Pancreas (tissue), 10 donors: ENCODE data around the gene OR13A1. TPM values are rescaled to one million over a fixed set of nuclear protein-coding genes. Genes with fewer than 3 reads are reported as not detected.
"Not testable (repeated sequence)": the region's sequence is repeated elsewhere in the genome, so short reads cannot be mapped to it uniquely, and the experiment has no call there.

Experiments
- ATAC-seq, 4 donors: fragments of 200-7000 bp; cut with Tn5 transposase; one replicate each; pipeline versions ENCODE4 v1.8.0 to v1.9.1; 2020; ENCODE audit warnings: mild to moderate bottlenecking in 4 of 4, moderate library complexity in 4 of 4
- DNase-seq, 6 donors: peaks; one replicate each; pipeline ENCODE4 v3.0.0-alpha.2; 2020
- FAIRE-seq: peaks from 2 replicates; lab custom pipeline; 2012; peaks lifted over from hg19 to GRCh38; lab: Jason Lieb, UNC
- H3K27ac ChIP-seq, 4 donors: fragments of 200-600 bp; sonication (generic); 1 replicate in 3 of 4; 2 replicates in 1 of 4; pipeline versions ENCODE4 v1.5.0 to v1.8.0; 2020
- H3K27me3 ChIP-seq, 4 donors: fragments of 200-600 bp; one replicate each; pipeline ENCODE4 v1.8.0; 2021
- H3K36me3 ChIP-seq, 3 donors: fragments of 200-600 bp; sonication (generic) in 1 of 3; one replicate each; pipeline versions ENCODE4 v1.5.0 to v1.8.0; 2020 to 2021
- H3K4me1 ChIP-seq, 3 donors: fragments of 200-600 bp; one replicate each; pipeline ENCODE4 v1.8.0; 2021
- H3K4me3 ChIP-seq, 4 donors: fragments of 200-600 bp; sonication (generic) in 2 of 4; one replicate each; pipeline versions ENCODE4 v1.5.0 to v1.8.0; 2020 to 2021
- H3K9me3 ChIP-seq, 4 donors: fragments of 200-600 bp; one replicate each; pipeline ENCODE4 v1.8.0; 2021
- WGBS, 2 donors: extraction: QIAGEN DNeasy Blood & Tissue Kit; methylation state at CpG; one replicate each; pipeline ENCODE4 v1.1.7; 2013; 5-methylcytosine and 5-hydroxymethylcytosine counted together
- intact Hi-C, 3 donors: fragments of 100-400 bp; cut with DNase I; formaldehyde crosslinking; loops; one replicate each; pipeline versions ENCODE4 v1.11.1 to v1.14.2; 2022
- polyA plus RNA-seq, 2 donors: library from polyadenylated mRNA; stranded (reverse); fragments of 200-250 nt; gene quantifications; one replicate each; pipeline ENCODE4 v1.2.3, GENCODE V29; 2013
- total RNA-seq, 6 donors: library from RNA; stranded (reverse); fragmentation: NEBNext Ultra II Directional in 4 of 6; extraction: Animal tissue kit (Norgen Biotek cat#: 25700) in 4 of 6; gene quantifications; one replicate each; pipeline versions ENCODE4 v1.2.1 to v1.2.4, GENCODE V29; 2021 to 2023
- TF ChIP-seq, protein P1 (sequence below), 4 donors: fragments of 200-600 bp; sonication (generic) in 3 of 4; IDR thresholded peaks; one replicate each; pipeline versions ENCODE4 v1.5.0 to v1.8.0; 2021; ENCODE audit warnings: antibody characterized with exemption in 4 of 4
- donor health status: healthy with polysubstance abuse.
- donor health status: DM: no; HTN: no; CAD: no; lungs with moderate emphysema.
- donor health status: DM: no; HTN: no; CAD: no.
- donor health status: control.
- donor health status: control.
- donor health status: Bipolar disorder and iron deficiency.
- donor health status: DM: yes; HTN: yes; CAD: no.
- donor health status: DM: no; HTN: no; CAD: no.
- donor health status: DM: no; HTN: no; CAD: no.
- donor health status: DM: yes; HTN: yes; CAD: no.

The OR13A1 gene, protein sequence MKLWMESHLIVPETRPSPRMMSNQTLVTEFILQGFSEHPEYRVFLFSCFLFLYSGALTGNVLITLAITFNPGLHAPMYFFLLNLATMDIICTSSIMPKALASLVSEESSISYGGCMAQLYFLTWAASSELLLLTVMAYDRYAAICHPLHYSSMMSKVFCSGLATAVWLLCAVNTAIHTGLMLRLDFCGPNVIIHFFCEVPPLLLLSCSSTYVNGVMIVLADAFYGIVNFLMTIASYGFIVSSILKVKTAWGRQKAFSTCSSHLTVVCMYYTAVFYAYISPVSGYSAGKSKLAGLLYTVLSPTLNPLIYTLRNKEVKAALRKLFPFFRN
- total RNA-seq (under 1 TPM in 2 of 6 donors, not detected in 4; 0.09 to 0.12 TPM), polyA plus RNA-seq (under 1 TPM; 0.19 to 0.42 TPM)

GRCh38 chr10:45315508-45315907, at the start of gene OR13A1:
OR13A1 (minus strand) TSS chr10:45315608; CDS start chr10:45304422, 11,186 bp downstream.
- intact Hi-C loops, result no loop called here
- no peak within 1 kb of the TSS for H3K4me3 ChIP-seq
- WGBS, 2 donors, result 73 to 74% methylated on average over 2 of the region's 2 CpGs
- H3K27me3 ChIP-seq, result no peaks in the 10 kb centered on the region
- no peak for DNase-seq
- H3K4me1 ChIP-seq, result no peaks in the 10 kb centered on the region
- TF ChIP-seq, protein P1, sequence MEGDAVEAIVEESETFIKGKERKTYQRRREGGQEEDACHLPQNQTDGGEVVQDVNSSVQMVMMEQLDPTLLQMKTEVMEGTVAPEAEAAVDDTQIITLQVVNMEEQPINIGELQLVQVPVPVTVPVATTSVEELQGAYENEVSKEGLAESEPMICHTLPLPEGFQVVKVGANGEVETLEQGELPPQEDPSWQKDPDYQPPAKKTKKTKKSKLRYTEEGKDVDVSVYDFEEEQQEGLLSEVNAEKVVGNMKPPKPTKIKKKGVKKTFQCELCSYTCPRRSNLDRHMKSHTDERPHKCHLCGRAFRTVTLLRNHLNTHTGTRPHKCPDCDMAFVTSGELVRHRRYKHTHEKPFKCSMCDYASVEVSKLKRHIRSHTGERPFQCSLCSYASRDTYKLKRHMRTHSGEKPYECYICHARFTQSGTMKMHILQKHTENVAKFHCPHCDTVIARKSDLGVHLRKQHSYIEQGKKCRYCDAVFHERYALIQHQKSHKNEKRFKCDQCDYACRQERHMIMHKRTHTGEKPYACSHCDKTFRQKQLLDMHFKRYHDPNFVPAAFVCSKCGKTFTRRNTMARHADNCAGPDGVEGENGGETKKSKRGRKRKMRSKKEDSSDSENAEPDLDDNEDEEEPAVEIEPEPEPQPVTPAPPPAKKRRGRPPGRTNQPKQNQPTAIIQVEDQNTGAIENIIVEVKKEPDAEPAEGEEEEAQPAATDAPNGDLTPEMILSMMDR (IDR thresholded peaks at IDR 0.05), result no peak
- no peaks in the 10 kb centered on the region for H3K36me3 ChIP-seq
- no peaks in the 10 kb centered on the region for H3K9me3 ChIP-seq
- H3K27ac ChIP-seq, result no peak within 1 kb of the TSS
- no peak for ATAC-seq
- FAIRE-seq, result no peak

- H3K27ac ChIP-seq, ATAC-seq, H3K4me1 ChIP-seq, FAIRE-seq, H3K36me3 ChIP-seq, H3K9me3 ChIP-seq, DNase-seq, H3K4me3 ChIP-seq, intact Hi-C loops, H3K27me3 ChIP-seq: not testable (repeated sequence)
- 58 to 67% methylated on average over 18 of the region's 18 CpGs for WGBS, 2 donors
Measured at GRCh38 chr10:45361983-45362799, 46.8 kb upstream of the OR13A1 start.

DNA sequence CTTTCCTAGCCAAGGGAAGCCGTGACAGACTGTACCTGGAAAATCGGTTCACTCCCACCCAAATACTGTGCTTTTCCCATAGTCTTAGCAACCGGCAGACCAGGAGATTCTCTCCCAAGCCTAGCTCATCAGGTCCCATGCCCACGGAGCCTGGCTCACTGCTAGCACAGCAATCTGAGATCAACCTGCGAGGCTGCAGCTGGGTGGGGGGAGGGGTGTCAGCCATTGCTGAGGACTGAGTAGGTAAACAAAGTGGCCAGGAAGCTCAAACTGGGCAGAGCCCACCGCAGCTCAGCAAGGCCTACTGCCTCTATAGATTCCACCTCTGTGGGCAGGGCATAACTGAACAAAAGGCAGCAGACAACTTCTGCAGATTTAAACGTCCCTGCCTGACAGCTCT, 43.6 kb upstream of the OR13A1 start:
- H3K9me3 ChIP-seq, H3K4me1 ChIP-seq, H3K27ac ChIP-seq, H3K4me3 ChIP-seq, ATAC-seq, DNase-seq, H3K36me3 ChIP-seq, intact Hi-C loops, FAIRE-seq, H3K27me3 ChIP-seq: not testable (repeated sequence)
- 65 to 67% methylated on average over 7 of the region's 7 CpGs for WGBS, 2 donors

- no peaks in the 10 kb centered on the region for H3K36me3 ChIP-seq
- no peaks in the 10 kb centered on the region for H3K9me3 ChIP-seq
- FAIRE-seq, result no peak
- ATAC-seq, result no peak
- no peaks in the 10 kb centered on the region for H3K27me3 ChIP-seq
- intact Hi-C loops, result no loop called here
- TF ChIP-seq, protein P1 (IDR thresholded peaks at IDR 0.05), result no peak
- H3K4me1 ChIP-seq, result no peaks in the 10 kb centered on the region
- H3K4me3 ChIP-seq, result no peak overlapping the region
- no peak for DNase-seq
- 76 to 87% methylated on average over 4 of the region's 4 CpGs for WGBS, 2 donors
- H3K27ac ChIP-seq, result no peak overlapping the region
Measured at GRCh38 chr10:45355494-45355893, 40.1 kb upstream of the OR13A1 start.

- WGBS, 2 donors, result 69 to 79% methylated on average over 3 of the region's 3 CpGs
- intact Hi-C loops, result no loop called here
- H3K27me3 ChIP-seq, result no peaks in the 10 kb centered on the region
- no peaks in the 10 kb centered on the region for H3K9me3 ChIP-seq
- no peaks in the 10 kb centered on the region for H3K4me1 ChIP-seq
- no peak for FAIRE-seq
- no peak overlapping the region for H3K27ac ChIP-seq
- ATAC-seq, result peak in 2 of 4 donors; percentile 80 to 81
- TF ChIP-seq, protein P1 (IDR thresholded peaks at IDR 0.05), result no peak
- H3K4me3 ChIP-seq, result no peak overlapping the region
- peak in 1 of 6 donors; percentile 44 for DNase-seq
- no peaks in the 10 kb centered on the region for H3K36me3 ChIP-seq
Measured at GRCh38 chr10:45354261-45354660, 38.9 kb upstream of the OR13A1 start.
